Stomach (tissue), 4 donors: ENCODE results near the gene RING1.

Experiments used
- EP300 ChIP-seq: sonication (generic); formaldehyde crosslinking; IDR thresholded peaks from one replicate; pipeline ENCODE4 v1.6.1; 2017; ENCODE audit warnings: antibody characterized with exemption
- POLR2A ChIP-seq, 4 donors: fragments of 450-650 bp; IDR thresholded peaks; one replicate each; pipeline ENCODE4 v1.6.1; 2016; ENCODE audit warnings: antibody characterized with exemption in 4 of 4, control low read depth in 2 of 4, mild to moderate bottlenecking in 1 of 4, moderate library complexity in 1 of 4
- POLR2AphosphoS5 ChIP-seq, 3 donors: sonication (generic); formaldehyde crosslinking; IDR thresholded peaks; one replicate each; pipeline ENCODE4 v1.6.1; 2016; ENCODE audit warnings: antibody characterized with exemption in 3 of 3
- TF ChIP-seq, protein P1 (sequence below), 7 experiments: fragments of 450-650 bp in 4 of 7; fragments of 200-600 bp in 3 of 7; sonication (generic) in 3 of 7; IDR thresholded peaks; one replicate each; pipeline ENCODE4 v1.5.1; 2016 to 2019; ENCODE audit warnings: antibody characterized with exemption in 7 of 7, control low read depth in 2 of 7, mild to moderate bottlenecking in 1 of 7

GRCh38 chr6:33166811-33167210 lies 41.5 kb upstream of the RING1 start:
- TF ChIP-seq, protein P1, sequence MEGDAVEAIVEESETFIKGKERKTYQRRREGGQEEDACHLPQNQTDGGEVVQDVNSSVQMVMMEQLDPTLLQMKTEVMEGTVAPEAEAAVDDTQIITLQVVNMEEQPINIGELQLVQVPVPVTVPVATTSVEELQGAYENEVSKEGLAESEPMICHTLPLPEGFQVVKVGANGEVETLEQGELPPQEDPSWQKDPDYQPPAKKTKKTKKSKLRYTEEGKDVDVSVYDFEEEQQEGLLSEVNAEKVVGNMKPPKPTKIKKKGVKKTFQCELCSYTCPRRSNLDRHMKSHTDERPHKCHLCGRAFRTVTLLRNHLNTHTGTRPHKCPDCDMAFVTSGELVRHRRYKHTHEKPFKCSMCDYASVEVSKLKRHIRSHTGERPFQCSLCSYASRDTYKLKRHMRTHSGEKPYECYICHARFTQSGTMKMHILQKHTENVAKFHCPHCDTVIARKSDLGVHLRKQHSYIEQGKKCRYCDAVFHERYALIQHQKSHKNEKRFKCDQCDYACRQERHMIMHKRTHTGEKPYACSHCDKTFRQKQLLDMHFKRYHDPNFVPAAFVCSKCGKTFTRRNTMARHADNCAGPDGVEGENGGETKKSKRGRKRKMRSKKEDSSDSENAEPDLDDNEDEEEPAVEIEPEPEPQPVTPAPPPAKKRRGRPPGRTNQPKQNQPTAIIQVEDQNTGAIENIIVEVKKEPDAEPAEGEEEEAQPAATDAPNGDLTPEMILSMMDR (IDR thresholded peaks at IDR 0.05), result no peak
- no peak for TF ChIP-seq POLR2AphosphoS5 (IDR thresholded peaks at IDR 0.05)
- no peak for TF ChIP-seq POLR2A (IDR thresholded peaks at IDR 0.05)
- no peak for TF ChIP-seq EP300
